Stimulated activated CD8-positive, alpha-beta memory T cell treated with anti-CD3 and anti-CD28 coated beads, Interleukin-12 subunit alpha, Interleukin-12 subunit beta, amount 100 ng/mL, for 24 hours (primary cell): ENCODE data around the gene CDAN1.

Source experiments
- DNase-seq: peaks from one replicate; pipeline ENCODE4 v3.0.0-alpha.2; 2020; ENCODE audit errors: extremely low read depth

The CDAN1 gene

DNA sequence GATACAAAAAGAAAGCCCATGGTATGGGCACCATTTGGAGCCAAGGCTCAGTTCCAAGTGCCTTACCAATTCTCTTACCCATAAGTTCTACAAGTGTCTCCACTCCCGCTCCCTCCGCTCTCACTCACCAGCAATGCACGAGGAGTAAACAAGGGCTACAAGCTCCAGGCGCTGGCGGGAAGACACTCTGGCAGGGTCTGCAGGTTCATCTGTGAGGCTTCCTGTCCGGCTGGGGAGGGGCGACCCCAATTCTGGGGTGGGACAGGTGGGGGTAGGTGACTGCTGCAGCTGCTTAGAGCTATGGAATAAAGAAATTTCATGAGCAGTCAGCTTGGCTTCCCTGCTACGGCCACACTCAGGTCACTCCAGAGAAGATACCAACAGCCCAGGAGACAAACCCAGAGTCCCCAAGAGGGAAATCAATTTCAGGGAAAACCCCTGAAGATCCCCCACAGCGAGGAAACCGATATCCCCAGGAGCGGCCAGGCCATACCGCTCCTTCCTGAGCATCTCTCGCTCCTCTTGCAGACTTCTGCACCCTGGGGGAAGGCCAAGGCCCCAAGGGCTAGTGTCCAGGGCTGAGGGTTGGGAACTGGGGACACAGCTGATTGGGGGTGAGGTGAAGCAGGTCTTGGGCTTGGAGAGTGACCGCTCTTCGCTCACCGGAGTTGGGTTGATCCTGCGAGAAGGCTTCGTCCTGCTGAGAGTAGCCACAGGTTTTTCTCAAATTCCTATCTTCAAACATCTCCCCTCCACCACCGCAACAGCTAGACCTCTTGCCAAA, 1.4 kb downstream of the CDAN1 start:
- DNase-seq = no peak

DNA sequence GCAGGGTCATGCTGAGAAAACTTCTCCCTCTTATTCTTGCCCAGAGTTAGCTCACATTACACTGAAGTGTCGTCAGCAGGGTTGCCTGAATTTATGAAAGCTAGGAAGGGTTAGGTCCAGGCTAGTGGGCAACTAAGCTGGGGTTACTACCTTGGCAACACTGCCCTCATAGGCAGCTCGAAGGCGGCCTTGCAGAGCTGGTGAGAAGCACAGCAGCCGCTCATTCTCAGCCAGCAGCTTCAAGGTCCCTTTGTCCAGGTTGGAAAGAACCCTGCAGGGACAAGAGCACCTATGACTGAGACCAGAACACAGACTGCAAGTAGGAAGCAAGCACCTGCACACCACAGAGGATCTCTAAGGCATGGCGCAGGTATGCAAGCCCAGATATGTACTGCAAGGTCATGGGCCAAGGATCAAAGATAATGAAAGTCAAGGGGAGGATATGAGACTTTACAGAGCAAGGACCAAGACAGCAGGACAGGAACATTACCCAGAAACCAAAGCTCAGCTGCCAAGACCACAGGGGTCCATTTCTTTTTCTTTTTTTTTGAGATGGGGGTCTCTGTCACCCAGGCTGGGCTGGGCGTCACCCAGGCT, 2.8 kb downstream of the CDAN1 start:
- DNase-seq = no peak

DNA sequence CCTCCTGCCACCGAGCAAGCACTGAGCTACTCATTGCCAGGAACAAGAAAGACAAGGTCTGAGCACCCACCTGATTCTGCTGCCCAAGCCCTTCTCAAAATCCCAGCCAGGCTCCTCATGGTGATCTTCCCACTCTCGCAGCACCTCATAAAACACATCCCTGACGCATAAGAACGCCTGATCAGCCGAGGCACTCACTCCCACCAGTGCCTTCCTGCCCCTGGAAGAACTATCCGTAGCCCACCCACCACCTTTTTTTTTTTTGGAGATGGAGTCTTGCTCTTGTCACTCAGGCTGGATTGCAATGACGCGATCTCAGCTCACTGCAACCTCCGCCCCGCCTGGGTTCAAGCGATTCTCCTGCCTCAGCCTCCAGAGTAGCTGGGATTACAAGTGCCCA, 3.9 kb downstream of the CDAN1 start:
- no peak for DNase-seq

- DNase-seq = no peak
These were observed 4.7 kb downstream of the CDAN1 start for GRCh38 chr15:42732095-42732827.

- no peak for DNase-seq
These were observed 5.5 kb downstream of the CDAN1 start for GRCh38 chr15:42731461-42731860.

- no peak for DNase-seq
These were observed 6.4 kb downstream of the CDAN1 start for GRCh38 chr15:42730536-42730935.

DNA sequence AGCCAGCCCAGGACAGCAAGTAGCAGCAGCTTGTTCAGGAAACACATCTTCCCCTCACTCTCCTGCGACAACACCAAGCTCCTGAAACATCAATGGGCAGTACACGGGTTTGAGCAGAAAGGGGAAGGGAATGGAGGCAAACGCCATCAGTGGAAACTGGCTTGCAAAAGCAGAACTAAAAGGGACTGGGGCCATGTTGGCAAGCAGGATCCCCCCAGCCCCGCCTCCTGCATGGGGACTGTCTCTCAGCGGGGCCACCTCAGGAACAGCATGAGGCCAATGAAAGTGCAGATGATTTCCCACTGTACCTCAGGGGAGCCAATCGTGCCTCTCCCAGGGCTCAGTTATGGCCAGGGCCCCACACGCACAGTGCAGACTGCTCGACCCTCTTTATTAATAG, 6.8 kb downstream of the CDAN1 start:
- DNase-seq = no peak

DNA sequence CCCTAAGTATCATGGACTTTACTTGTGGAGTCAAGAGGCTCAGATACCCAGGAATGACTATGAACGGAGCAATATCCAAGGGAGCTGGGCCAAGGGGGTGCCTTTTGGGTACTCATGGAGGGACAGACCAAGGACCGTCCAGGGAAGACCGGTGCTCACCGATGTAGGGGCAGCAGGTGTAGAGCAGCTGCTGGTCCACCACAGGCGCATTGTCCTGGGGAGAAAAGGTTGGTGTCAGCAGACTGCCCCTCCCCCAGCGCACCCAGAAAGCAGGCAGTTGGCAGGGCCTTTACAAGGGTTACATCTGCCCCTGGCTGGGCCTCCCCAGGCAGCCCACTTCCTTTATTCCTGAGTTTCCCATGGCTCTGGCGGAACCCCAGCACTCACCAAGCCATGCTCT, 7.5 kb downstream of the CDAN1 start:
- DNase-seq = no peak

- DNase-seq = no peak
These were observed 8.0 kb downstream of the CDAN1 start for GRCh38 chr15:42728972-42729371.

GRCh38 chr15:42728560-42728959, 8.4 kb downstream of the CDAN1 start:
- no peak for DNase-seq

- DNase-seq = no peak
These were observed 9.1 kb downstream of the CDAN1 start for GRCh38 chr15:42727750-42728381.

- DNase-seq = no peak
These were observed 10.8 kb downstream of the CDAN1 start for GRCh38 chr15:42726114-42726513.

- DNase-seq = no peak
These were observed 11.5 kb downstream of the CDAN1 start for GRCh38 chr15:42725331-42725903.

DNA sequence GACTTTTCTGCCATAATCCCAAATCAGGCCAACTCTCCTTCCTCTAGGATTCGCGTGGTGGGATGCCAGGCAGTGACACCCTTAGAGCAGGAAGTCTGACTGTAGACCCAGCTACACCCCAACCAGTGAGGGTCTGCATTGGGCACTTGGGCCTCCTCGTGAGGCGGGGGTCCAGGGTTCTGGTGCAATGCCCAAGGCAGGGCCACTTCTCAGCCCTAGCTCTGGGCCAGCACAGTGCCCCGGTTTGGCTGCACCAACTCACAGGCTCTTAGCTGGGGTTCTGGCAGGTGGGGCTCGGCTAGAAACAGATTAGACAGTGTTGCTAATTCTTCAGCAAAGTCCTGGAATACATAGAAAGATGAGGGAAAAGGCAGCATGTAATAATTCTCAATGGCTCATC, 12.7 kb downstream of the CDAN1 start:
- no peak for DNase-seq

DNA sequence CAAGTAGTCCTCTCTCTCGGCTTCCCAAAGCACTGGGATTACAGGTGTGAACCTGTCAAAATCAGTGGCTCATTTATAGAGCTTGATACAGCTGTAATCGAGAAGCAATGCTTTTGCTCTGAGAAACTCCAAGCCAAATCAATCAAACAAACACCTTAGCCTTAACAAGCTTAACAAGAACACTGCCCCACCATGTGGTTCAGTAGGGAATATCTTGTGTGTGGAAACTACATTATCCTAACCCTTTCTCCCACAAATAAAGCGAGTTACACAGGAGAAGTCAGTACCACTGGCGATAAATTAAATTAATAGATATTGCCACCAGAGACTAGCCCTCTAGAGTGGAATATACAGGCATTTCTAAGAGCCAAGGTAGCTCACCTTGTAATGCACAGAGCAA, 13.9 kb downstream of the CDAN1 start:
- DNase-seq = no peak

GRCh38 chr15:42721916-42722315, 15.0 kb downstream of the CDAN1 start:
- no peak for DNase-seq

GRCh38 chr15:42721016-42721415, 15.9 kb downstream of the CDAN1 start:
- no peak for DNase-seq

- no peak for DNase-seq
These were observed 16.9 kb downstream of the CDAN1 start for GRCh38 chr15:42720071-42720470.

DNA sequence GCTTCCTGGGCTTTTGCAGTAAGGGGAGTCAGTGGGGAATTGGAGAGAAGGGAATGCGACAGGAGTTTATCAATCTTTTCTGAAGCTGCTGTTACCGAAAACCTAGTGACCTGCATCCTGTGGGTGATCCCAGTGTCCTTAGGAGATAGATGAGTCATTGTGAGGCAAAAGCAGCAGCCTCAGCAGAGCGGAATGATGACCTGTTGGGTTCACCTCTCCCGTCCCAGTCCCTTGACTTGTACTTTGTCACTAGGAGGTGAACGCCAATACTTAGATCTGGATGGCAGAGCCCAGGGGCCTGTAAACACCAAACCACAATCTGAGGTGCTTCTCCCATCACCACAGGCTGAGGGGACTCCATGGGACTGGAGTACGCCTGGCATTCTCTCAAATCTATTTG, 17.9 kb downstream of the CDAN1 start:
- no peak for DNase-seq

DNA sequence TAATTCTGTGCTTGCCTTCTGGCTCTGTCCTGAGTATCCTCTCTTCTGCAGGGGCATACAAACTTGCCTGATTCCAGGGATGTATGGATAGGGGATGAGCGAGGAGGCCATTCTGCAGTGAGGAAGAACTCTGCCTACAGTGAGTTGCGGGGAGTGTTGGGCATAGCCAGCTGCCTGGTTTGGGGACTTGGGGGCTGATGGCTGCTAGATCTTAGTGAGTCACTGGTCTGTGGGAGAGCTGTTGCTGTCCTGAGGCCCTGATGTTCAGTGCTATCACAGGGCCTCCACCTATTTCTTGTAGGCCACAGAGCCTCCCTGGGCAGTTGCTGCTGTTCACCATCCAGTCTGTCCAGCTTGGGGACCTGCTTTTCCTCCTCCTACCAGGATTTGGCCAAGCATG, 20.3 kb downstream of the CDAN1 start:
- no peak for DNase-seq

DNA sequence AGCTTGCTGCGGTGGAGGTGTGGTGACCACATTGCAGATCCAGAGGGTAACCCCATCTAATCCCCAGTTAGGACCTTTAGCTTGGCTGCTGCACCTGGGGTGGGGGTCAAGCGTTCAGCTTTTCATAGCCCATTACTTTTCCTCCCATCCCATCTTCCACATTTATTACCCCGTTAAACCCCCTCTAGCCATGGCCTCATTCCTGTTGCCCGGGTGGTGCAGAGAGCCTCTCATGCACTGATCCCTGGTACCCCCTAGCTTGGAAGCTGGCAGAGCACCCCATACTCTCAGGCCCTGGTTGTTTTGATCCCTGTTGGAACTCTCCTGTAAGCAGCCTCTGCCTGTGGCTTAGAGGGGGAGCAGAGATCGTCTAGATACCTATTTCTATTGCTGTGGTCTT, 20.8 kb downstream of the CDAN1 start:
- DNase-seq = no peak

- no peak for DNase-seq
These were observed 24.3 kb downstream of the CDAN1 start for GRCh38 chr15:42712584-42712983.
